Neutrophil (primary cell): ENCODE data around the gene FGGY.
A peak's percentile ranks its signal among the peaks of the same experiment; 100 is the strongest.

Experiments
- H3K27ac ChIP-seq: fragments of 200-600 bp; sonication (generic); 2 replicates; pipeline ENCODE4 v1.5.1; 2016; ENCODE audit warnings: mild to moderate bottlenecking, moderate library complexity
- H3K27me3 ChIP-seq: fragments of 200-600 bp; sonication (generic); 2 replicates; pipeline ENCODE4 v1.6.0; 2016; ENCODE audit warnings: mild to moderate bottlenecking
- H3K36me3 ChIP-seq: fragments of 200-600 bp; sonication (generic); 2 replicates; pipeline ENCODE4 v1.5.1; 2017
- H3K4me1 ChIP-seq, 2 experiments: fragments of 200-600 bp in 1 of 2; sonication (generic) in 1 of 2; 1 replicate in 1 of 2; 2 replicates in 1 of 2; pipeline versions ENCODE4 v1.5.1 to v1.6.1; 2013 to 2016; ENCODE audit warnings: low read depth in 1 of 2, low read length in 1 of 2, mild to moderate bottlenecking in 1 of 2, moderate library complexity in 1 of 2; ENCODE audit not compliant: control insufficient read depth in 1 of 2, insufficient read depth in 1 of 2
- H3K4me3 ChIP-seq, 2 experiments: fragments of 200-600 bp in 1 of 2; sonication (generic) in 1 of 2; 1 replicate in 1 of 2; 2 replicates in 1 of 2; pipeline ENCODE4 v1.5.1; 2013 to 2016; ENCODE audit warnings: low read depth in 1 of 2, low read length in 1 of 2, mild to moderate bottlenecking in 1 of 2, moderate library complexity in 1 of 2
- H3K9me3 ChIP-seq: fragments of 200-600 bp; sonication (generic); 2 replicates; pipeline ENCODE4 v1.5.1; 2016
- CTCF ChIP-seq: fragments of 200-600 bp; sonication (generic); IDR thresholded peaks from 2 replicates; pipeline ENCODE4 v1.5.1; 2016; ENCODE audit warnings: antibody characterized with exemption

Gene FGGY

GRCh38 chr1:59689730-59690129, 392.8 kb downstream of the FGGY start:
- no peak for TF ChIP-seq CTCF
- H3K27me3 ChIP-seq = no peaks in the 10 kb centered on the region
- H3K4me1 ChIP-seq = peaks cover 28 to 29% of the 10 kb centered on the region in 2 experiments
- no peaks in the 10 kb centered on the region for H3K9me3 ChIP-seq
- no peaks in the 10 kb centered on the region for H3K36me3 ChIP-seq
- no peak overlapping the region for H3K27ac ChIP-seq
- no peak overlapping the region for H3K4me3 ChIP-seq

GRCh38 chr1:59690171-59690930, 393.5 kb downstream of the FGGY start:
- Histone ChIP-seq H3K27ac (peak overlapping the region; percentile 35), H3K27me3 (no peaks in the 10 kb centered on the region), H3K4me1 (peaks cover 33 to 34% of the 10 kb centered on the region in 2 experiments), H3K36me3 (no peaks in the 10 kb centered on the region), H3K9me3 (no peaks in the 10 kb centered on the region), H3K4me3 (no peak overlapping the region)
- TF ChIP-seq CTCF = no peak

DNA sequence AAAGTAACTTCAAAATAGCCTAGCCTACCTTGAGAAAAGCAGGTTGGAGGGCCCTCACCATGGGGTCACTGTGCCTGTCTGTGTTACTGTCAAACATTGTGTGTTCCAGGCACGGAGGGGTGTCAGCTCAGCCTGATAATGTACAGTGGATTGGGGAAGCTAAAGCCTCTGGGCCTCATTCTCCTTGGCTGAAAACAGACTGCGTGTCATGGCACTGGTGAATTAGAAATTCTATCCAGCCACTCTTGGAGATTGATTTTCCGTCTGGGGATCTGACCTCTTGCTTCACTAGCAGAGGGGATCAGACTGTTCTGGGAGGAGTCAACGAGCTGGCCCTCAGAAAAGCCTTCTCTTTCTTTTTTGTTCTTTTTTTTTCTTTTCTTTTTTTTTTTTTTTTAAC, 394.4 kb downstream of the FGGY start:
- no peaks in the 10 kb centered on the region for H3K36me3 ChIP-seq
- no peaks in the 10 kb centered on the region for H3K27me3 ChIP-seq
- H3K4me1 ChIP-seq = peaks cover 42 to 44% of the 10 kb centered on the region in 2 experiments
- H3K4me3 ChIP-seq = no peak overlapping the region
- no peaks in the 10 kb centered on the region for H3K9me3 ChIP-seq
- peak overlapping the region; percentile 35 for H3K27ac ChIP-seq
- no peak for TF ChIP-seq CTCF

GRCh38 chr1:59692591-59692990, 395.7 kb downstream of the FGGY start:
- no peak for TF ChIP-seq CTCF
- Histone ChIP-seq H3K27me3 (no peaks in the 10 kb centered on the region), H3K4me1 (peaks cover 55 to 57% of the 10 kb centered on the region in 2 experiments), H3K4me3 (no peak overlapping the region), H3K27ac (peak overlapping the region; percentile 82), H3K36me3 (no peaks in the 10 kb centered on the region), H3K9me3 (no peaks in the 10 kb centered on the region)

- Histone ChIP-seq H3K27ac (peak overlapping the region; percentile 82), H3K9me3 (no peaks in the 10 kb centered on the region), H3K4me3 (peak overlapping the region in 1 of 2 experiments; percentile 22), H3K4me1 (peaks cover 63 to 65% of the 10 kb centered on the region in 2 experiments), H3K27me3 (no peaks in the 10 kb centered on the region), H3K36me3 (no peaks in the 10 kb centered on the region)
- TF ChIP-seq CTCF = no peak
Observed at GRCh38 chr1:59693406-59693805, 396.5 kb downstream of the FGGY start.
